ENCODE data around the gene SMYD2. TPM values are rescaled to one million over a fixed set of nuclear protein-coding genes. Genes with fewer than 3 reads are reported as not detected.
A peak's percentile ranks its signal among the peaks of the same experiment; 100 is the strongest.

Gene SMYD2
- total RNA-seq, 1 donor from 2014 or later, result 33.6 TPM

DNA sequence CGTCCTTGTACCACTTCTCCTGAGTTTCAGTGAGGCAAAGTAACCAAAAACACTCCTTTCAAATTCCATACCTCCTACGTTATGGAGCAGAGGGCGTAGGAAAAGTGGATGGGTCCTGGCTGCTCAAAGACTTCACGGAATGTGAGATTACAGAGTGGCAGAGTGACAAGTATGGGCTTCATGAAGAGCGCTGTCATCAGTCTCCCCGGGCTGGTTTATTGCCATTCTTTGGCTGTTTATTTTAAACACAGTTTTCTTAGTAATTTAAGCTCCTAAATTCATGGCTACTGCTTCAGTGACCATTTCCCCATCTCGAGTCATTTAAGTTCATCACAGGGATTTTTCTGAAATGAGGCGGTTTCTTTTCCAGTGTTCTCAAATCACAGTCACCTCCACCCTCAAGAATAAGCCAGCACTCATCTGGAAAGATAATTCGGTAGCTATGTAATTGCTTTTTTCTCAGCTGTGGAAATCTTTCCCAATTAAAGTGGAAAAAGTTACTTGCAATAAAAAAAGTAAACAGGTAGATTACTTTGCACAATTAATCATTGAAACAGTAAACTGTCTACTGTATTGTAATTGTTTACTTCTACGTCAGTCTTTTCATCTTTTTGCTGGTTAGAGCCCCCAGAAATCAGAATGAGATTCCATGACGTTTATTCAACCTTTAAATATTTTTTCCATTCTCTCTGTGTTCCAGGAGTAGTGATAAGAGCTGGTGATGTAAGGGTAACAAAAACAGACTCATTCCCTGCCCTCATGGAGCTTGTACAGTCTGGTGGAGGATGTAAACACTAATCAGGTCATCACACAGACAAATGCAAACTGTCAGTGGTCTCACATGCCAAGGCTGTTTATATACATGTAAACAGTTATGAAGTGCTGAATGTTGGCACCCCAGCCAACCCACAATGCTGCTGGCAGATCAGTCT, 3.0 kb upstream of the SMYD2 start:
- intact Hi-C loops (cut with micrococcal nuclease), result no loop called here
- peaks cover 17% of the 10 kb centered on the region for H3K4me1 Mint-ChIP-seq (ENCODE audit: low read depth)
- peaks cover 4% of the 10 kb centered on the region for H3K36me3 Mint-ChIP-seq (ENCODE audit: low read depth)
- DNase-seq (ENCODE audit: low spot score), result no peak
- H3K27me3 Mint-ChIP-seq (ENCODE audit: low read depth), result peaks cover 1% of the 10 kb centered on the region
- no peaks in the 10 kb centered on the region for H3K9me3 Mint-ChIP-seq
- H3K4me3 Mint-ChIP-seq (ENCODE audit: low read depth), result no peak overlapping the region
- H3K27ac Mint-ChIP-seq, result no peak overlapping the region

DNA sequence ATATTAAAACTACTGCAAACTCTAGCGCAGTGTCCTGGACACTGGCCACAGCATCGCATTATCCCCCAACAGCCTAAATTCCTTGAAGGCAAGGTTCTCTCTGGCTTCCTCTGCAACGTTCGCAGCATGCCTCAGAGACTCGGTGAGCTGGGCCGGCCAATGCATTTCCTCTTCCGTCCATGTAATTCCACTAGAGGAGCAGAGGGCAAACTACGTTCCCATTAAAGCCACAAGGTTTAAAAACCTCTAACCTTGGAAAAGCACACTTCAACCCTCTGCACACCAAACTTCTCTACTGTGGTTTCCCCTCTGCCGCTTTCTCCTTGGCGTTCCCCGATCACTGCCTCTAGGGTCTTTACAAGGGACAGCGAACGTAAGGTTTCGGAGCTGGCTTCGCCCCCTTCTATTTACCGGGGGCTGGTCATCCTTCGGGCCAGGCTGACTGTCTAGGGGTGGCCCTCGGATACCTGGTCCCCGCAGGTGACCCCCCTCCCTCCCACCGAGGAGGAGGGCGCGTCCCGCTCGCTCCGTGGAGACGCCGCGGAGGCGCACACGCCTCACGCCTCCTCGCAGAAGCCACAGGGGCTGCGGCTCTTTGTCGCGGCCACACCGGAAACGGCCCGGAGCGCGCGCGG, 456 bp upstream of the SMYD2 start:
- Mint-ChIP-seq H3K9me3 (no peaks in the 10 kb centered on the region), H3K4me1 (ENCODE audit: low read depth) (peaks cover 32% of the 10 kb centered on the region), H3K27ac (peak overlapping the region; percentile 7), H3K27me3 (ENCODE audit: low read depth) (no peaks in the 10 kb centered on the region), H3K4me3 (ENCODE audit: low read depth) (peak overlapping the region; percentile 74), H3K36me3 (ENCODE audit: low read depth) (peaks cover 4% of the 10 kb centered on the region)
- DNase-seq (ENCODE audit: low spot score), result no peak
- intact Hi-C loops (cut with micrococcal nuclease), result loop anchor here (1.0 to 5.0 kb wide), 5 partner anchors 20 to 323 kb away; partner anchors contain the start of gene CENPF

DNA sequence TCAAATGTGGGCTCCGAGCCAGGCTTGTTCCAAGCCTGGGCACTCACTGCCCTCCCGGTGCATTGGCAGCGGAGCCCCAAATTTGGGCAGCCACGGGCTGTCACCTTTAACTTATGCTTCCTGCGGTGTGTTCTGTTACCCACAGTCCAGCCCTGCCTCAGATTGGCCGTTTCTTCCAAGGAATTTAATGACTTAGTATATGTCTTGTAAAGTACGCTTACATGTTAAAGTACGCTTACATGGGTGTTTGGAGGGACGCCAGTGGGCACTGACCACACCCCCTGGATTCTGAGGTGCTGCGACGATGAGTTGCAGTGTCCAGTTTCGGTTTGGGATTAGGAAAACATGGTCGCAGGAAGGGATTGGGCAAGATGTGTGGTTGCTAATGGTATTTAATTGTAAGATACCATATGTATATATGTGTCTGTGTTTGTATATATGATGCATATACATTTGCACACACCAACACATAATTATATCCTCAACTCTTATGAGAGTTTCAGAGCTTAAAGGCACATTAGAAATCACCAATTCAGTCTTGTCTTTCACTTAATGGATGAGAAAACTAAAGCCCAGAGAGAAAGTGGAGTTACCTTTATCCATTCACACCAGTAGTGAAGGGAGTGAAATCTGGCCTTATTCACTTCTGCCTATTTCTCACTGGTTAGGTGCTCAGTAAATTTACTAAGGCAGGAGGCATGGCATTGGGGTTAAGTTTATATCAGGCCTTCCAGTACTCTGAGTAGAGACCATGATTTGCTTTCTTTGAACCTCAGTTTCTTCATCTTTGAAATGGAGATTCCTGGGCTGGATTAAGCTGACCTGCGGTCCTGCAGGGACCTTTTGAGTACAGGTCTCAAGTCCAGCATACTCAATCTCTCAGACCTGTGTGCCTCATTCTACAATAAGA, 1.0 kb downstream of the SMYD2 start:
- intact Hi-C loops (cut with micrococcal nuclease), result loop anchor here (1.0 to 5.0 kb wide), 5 partner anchors 21 to 321 kb away; partner anchors contain the start of gene CENPF
- peaks cover 8% of the 10 kb centered on the region for H3K36me3 Mint-ChIP-seq (ENCODE audit: low read depth)
- H3K4me3 Mint-ChIP-seq (ENCODE audit: low read depth), result peak overlapping the region; percentile 94
- no peaks in the 10 kb centered on the region for H3K9me3 Mint-ChIP-seq
- DNase-seq (ENCODE audit: low spot score), result no peak
- H3K27ac Mint-ChIP-seq, result peak overlapping the region; percentile 75
- H3K4me1 Mint-ChIP-seq (ENCODE audit: low read depth), result peaks cover 32% of the 10 kb centered on the region
- no peaks in the 10 kb centered on the region for H3K27me3 Mint-ChIP-seq (ENCODE audit: low read depth)

DNA sequence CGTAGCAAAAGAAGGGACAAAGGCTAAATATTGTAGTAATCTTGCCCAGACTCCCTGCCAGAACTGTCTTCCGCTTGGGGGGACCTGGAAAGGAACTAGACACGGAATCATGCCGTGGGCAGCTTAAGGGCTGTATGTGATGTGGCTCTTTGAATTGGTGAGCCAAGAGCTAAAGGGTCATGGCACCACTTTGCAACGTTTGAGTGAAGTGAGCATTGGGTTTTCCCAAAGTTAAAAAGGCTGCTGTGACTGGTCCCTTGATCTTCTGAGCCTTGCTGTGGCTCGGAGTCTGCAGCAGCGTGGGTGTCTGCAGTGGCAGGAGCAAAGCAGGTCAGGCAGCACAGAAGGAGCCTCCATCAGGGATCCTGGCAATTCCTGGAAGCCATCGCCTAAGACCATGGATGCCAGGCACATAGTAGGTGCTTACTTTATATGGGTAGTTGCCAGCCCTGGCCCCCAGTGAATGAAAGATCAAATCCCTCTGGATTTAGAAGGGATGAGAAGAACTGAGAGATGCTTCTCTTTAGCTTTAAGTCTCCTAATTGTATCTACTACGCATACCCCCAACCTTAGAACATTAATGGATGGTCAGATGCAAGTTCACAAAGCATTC, 1.8 kb downstream of the SMYD2 start:
- H3K27ac Mint-ChIP-seq, result no peak overlapping the region
- H3K4me3 Mint-ChIP-seq (ENCODE audit: low read depth), result peak overlapping the region; percentile 94
- intact Hi-C loops (cut with micrococcal nuclease), result loop anchor here (5.0 kb wide), 3 partner anchors 45 to 305 kb away; no protein-coding TSS in a partner anchor
- DNase-seq (ENCODE audit: low spot score), result no peak
- H3K36me3 Mint-ChIP-seq (ENCODE audit: low read depth), result peaks cover 8% of the 10 kb centered on the region
- H3K9me3 Mint-ChIP-seq, result no peaks in the 10 kb centered on the region
- H3K4me1 Mint-ChIP-seq (ENCODE audit: low read depth), result peaks cover 32% of the 10 kb centered on the region
- no peaks in the 10 kb centered on the region for H3K27me3 Mint-ChIP-seq (ENCODE audit: low read depth)

DNA sequence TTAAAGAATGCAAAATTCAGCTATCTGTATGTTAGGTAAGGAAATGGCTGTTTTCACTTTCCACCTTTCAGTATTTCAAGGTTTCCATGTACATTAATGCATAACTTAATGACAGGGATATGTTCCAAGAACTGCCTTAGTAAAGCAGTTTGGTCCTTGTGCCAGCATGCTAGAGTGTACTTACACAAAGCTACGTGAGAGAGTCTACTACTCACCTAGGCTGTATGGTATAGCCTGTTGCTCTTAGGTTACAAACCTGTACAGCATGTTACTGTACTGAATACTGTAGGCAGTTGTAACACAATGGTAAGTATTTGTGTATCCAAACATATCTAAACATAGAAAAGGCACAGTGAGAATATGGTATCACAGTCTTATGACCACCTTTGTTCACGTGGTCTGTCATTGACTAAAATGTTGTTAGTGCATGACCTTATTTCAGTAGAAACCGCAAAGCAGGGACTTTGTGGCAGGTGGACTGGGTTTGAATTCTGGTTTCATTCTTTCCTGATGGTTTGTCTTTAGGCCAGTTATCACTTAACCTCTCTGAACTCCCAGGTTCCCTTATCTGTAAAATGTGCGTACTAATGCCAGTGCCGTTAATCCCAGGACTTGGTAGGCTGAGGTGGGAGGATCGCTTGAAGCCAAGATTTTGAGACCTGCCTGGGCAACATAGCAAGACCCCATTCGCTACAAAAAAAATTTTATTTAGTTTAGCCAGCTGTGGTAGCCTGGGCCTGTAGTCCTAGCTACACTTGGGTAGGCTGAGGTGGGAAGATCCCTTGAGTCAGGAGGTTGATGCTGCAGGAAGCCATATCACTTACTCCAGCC, 4.9 kb downstream of the SMYD2 start:
- DNase-seq (ENCODE audit: low spot score), result no peak
- H3K9me3 Mint-ChIP-seq, result no peaks in the 10 kb centered on the region
- H3K27me3 Mint-ChIP-seq (ENCODE audit: low read depth), result no peaks in the 10 kb centered on the region
- H3K36me3 Mint-ChIP-seq (ENCODE audit: low read depth), result peaks cover 11% of the 10 kb centered on the region
- no peak overlapping the region for H3K27ac Mint-ChIP-seq
- H3K4me3 Mint-ChIP-seq (ENCODE audit: low read depth), result no peak overlapping the region
- intact Hi-C loops (cut with micrococcal nuclease), result no loop called here
- H3K4me1 Mint-ChIP-seq (ENCODE audit: low read depth), result peaks cover 33% of the 10 kb centered on the region

DNA sequence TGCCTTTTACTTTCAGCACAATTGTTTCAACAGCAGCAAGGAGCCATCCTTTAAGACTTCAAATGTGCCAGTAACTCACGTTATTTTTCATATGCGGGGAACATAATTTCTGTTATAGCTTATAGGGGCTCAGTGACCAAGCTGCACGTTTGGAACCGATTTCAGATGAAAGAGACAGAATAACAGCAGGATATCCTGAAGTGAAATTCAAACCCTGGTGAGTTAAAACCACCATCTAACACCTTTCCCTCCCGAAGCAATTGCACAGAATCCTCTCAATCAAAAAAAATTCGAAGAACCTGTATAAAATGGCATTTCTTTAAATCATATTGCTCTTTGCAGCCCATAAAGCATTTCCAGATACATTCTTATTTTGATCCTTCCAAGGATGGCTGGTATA, 6.9 kb downstream of the SMYD2 start:
- no peaks in the 10 kb centered on the region for H3K27me3 Mint-ChIP-seq (ENCODE audit: low read depth)
- DNase-seq (ENCODE audit: low spot score), result no peak
- intact Hi-C loops (cut with micrococcal nuclease), result no loop called here
- no peaks in the 10 kb centered on the region for H3K9me3 Mint-ChIP-seq
- H3K27ac Mint-ChIP-seq, result no peak overlapping the region
- peaks cover 11% of the 10 kb centered on the region for H3K36me3 Mint-ChIP-seq (ENCODE audit: low read depth)
- H3K4me1 Mint-ChIP-seq (ENCODE audit: low read depth), result peaks cover 23% of the 10 kb centered on the region
- H3K4me3 Mint-ChIP-seq (ENCODE audit: low read depth), result no peak overlapping the region

DNA sequence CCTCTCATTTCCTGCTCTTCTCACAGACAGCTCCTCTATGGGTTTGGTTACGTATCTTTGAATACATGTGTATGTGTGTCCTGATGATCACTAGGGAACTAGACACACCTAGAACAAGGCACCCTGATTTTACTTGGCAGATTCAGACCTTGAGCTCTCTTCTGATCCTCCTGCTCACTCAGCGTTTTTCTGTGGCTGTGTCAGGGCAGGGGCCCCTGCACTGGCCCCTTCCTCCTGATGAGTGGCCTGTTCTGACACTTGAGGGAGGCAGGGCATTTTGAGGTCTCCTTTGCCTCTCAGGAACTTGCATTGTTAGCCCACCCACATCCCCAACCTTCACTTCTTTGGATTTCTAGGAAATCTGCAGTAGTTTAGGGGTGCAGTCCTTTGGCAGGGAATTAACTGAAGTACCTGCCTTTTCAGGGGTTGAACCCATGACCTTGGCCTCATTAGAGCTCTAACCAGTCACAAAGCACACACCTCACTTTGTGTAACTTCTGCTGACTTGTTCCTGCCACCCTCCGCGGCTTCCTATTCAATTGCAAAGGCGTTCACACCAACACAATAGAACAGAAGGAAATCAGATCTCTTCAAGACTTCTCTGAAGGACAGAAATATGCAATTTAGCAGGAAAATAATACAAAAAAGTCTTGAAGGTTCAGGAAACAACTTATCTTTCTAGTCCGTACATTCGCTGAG, 8.8 kb downstream of the SMYD2 start:
- Mint-ChIP-seq H3K4me1 (ENCODE audit: low read depth) (peaks cover 14% of the 10 kb centered on the region), H3K27me3 (ENCODE audit: low read depth) (no peaks in the 10 kb centered on the region), H3K27ac (no peak overlapping the region), H3K4me3 (ENCODE audit: low read depth) (no peak overlapping the region), H3K9me3 (no peaks in the 10 kb centered on the region), H3K36me3 (ENCODE audit: low read depth) (peaks cover 11% of the 10 kb centered on the region)
- intact Hi-C loops (cut with micrococcal nuclease), result no loop called here
- no peak for DNase-seq (ENCODE audit: low spot score)

DNA sequence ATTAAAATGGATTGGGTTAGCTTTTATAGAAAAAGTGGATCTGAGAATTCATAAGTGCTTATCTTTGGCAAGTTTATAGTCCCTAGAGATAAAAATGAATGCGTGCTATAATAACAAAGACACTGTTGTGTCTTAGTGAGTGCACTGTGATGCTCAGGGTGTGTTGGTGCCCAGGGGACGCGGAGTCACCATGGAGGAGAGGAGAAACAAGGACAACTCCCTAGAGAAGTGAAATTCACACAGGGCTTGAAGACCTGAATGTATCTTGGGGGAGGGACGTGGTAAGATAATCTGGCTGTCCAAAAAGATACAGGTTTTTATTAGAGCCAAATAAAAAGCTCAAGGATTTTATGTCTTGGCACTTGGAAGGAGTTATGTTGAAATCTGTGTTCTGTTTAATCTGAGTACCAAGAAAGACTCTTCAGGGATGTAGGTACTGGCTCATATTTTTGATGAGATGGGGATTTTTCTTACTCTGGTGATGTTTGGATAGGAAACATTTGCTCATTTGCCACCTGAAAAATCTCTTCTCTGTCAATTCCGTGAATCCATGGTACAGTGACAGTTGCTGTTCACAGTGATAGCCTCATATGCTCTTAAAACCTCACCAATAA, 9.6 kb downstream of the SMYD2 start:
- Mint-ChIP-seq H3K36me3 (ENCODE audit: low read depth) (peaks cover 11% of the 10 kb centered on the region), H3K4me3 (ENCODE audit: low read depth) (no peak overlapping the region), H3K27me3 (ENCODE audit: low read depth) (no peaks in the 10 kb centered on the region), H3K4me1 (ENCODE audit: low read depth) (peaks cover 8% of the 10 kb centered on the region), H3K9me3 (no peaks in the 10 kb centered on the region), H3K27ac (no peak overlapping the region)
- intact Hi-C loops (cut with micrococcal nuclease), result no loop called here
- no peak for DNase-seq (ENCODE audit: low spot score)

DNA sequence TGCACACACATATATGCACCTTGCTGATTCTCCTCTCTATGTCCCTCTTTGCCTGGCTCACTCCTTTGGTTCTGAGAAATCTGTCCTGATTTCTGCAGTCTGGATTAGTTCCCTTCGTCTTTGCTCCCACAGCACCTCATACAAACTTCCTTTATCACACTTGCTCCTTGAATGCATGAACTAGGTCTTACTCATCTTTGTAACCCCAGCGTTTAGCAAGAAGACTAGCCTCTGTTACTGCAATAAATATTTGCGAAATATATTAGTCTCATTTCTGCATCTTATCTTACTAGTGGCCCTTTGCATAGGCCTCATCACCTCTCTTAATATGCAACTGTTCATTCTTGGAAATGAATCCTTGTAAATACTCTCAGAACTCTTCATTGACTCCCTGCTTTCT, 11.4 kb downstream of the SMYD2 start:
- Mint-ChIP-seq H3K36me3 (ENCODE audit: low read depth) (peaks cover 10% of the 10 kb centered on the region), H3K4me1 (ENCODE audit: low read depth) (peaks cover 9% of the 10 kb centered on the region), H3K9me3 (no peaks in the 10 kb centered on the region), H3K4me3 (ENCODE audit: low read depth) (no peak overlapping the region), H3K27me3 (ENCODE audit: low read depth) (no peaks in the 10 kb centered on the region), H3K27ac (no peak overlapping the region)
- no peak for DNase-seq (ENCODE audit: low spot score)
- intact Hi-C loops (cut with micrococcal nuclease), result no loop called here

DNA sequence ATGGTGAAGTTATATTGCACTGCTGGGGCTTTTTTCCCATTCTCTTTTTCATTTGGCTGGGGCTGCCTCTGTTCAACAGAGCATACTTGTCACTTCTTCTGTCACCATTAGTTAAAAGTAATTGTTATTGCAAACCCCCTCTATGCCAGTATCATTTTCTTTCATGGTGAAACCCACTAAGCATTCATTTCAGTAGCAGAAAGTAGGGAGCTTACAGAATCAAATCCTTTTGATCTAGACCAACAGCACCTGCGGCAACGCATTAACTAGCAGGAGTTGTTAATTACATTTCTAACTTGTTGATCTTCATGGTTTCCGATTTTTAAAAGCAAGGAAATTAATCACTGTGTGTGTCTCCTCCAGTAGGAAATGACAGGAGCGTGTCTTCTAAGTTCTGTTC, 15.0 kb downstream of the SMYD2 start:
- Mint-ChIP-seq H3K27ac (no peak overlapping the region), H3K4me3 (ENCODE audit: low read depth) (no peak overlapping the region), H3K4me1 (ENCODE audit: low read depth) (peaks cover 2% of the 10 kb centered on the region), H3K36me3 (ENCODE audit: low read depth) (peaks cover 10% of the 10 kb centered on the region), H3K9me3 (no peaks in the 10 kb centered on the region), H3K27me3 (ENCODE audit: low read depth) (no peaks in the 10 kb centered on the region)
- intact Hi-C loops (cut with micrococcal nuclease), result no loop called here
- no peak for DNase-seq (ENCODE audit: low spot score)

All from activated T-helper 2 cell treated with anti-CD3 and anti-CD28 coated beads, Interferon-gamma antibody, Interleukin-2, Interleukin-4, amounts not matched to agents 10 μg/mL and 5 μg/mL and 100 μg/mL, durations not matched to agents 14 hours and 24 hours and 36 hours (primary cell).